GM12878 (cell line): ENCODE measurements around the gene KIAA0825. TPM values are rescaled to one million over a fixed set of nuclear protein-coding genes. Genes with fewer than 3 reads are reported as not detected.

Experiments used
- ATAC-seq: fragments of 200-7000 bp; cut with Tn5 transposase; 3 replicates; pipeline ENCODE4 v1.9.1; 2020; ENCODE audit warnings: mild to moderate bottlenecking, moderate library complexity
- BruUV-seq: library from RNA; stranded (reverse); fragments of 400-500 nt; replicated peaks from 2 replicates; lab custom pipeline; 2021; lab: Mats Ljungman, UMichigan
- CTCF ChIA-PET: fragments of 300-600 bp; sonication (Branson Sonifier 250); formaldehyde crosslinking; extraction: SDS; loops from one replicate; lab custom pipeline; 2021; ENCODE audit warnings: inconsistent platforms; lab: Yijun Ruan, JAX
- POLR2A ChIA-PET: fragments of 350-600 bp; formaldehyde crosslinking; extraction: SDS; loops from one replicate; lab custom pipeline; 2021; ENCODE audit warnings: inconsistent platforms; lab: Charles Lee
- RAD21 ChIA-PET: fragments of 300-600 bp; sonication (Branson Sonifier 250); formaldehyde crosslinking; loops from one replicate; lab custom pipeline; 2023; ENCODE audit warnings: antibody characterized with exemption; ENCODE audit not compliant: unreplicated experiment; lab: Charles Lee
- SMC1A ChIA-PET: fragments of 300-600 bp; sonication (Branson Sonifier 250); formaldehyde crosslinking; loops from one replicate; lab custom pipeline; 2023; ENCODE audit not compliant: unreplicated experiment, uncharacterized antibody; lab: Charles Lee
- DNase-seq: peaks from one replicate; pipeline ENCODE4 v3.0.0-alpha.2; 2011; ENCODE audit warnings: low read depth, low spot score
- FAIRE-seq: peaks from 3 replicates; lab custom pipeline; 2011; peaks lifted over from hg19 to GRCh38; lab: Jason Lieb, UNC
- H2AFZ ChIP-seq: 2 replicates; pipeline ENCODE4 v1.6.0; 2011; ENCODE audit warnings: low read depth, low read length, control low read depth; ENCODE audit not compliant: control insufficient read depth
- H3K27ac ChIP-seq: 2 replicates; pipeline ENCODE4 v1.5.1; 2011; ENCODE audit warnings: control low read depth; ENCODE audit not compliant: control insufficient read depth, insufficient read depth
- H3K27me3 ChIP-seq, 2 experiments: replicated peaks in 1 of 2; 2 replicates each; pipeline versions ENCODE4 v1.6.0 to v1.6.1; 2011; ENCODE audit warnings: low read length in 1 of 2; ENCODE audit not compliant: control insufficient read depth in 2 of 2, insufficient read depth in 2 of 2
- H3K36me3 ChIP-seq, 2 experiments: 2 replicates each; pipeline ENCODE4 v1.5.1; 2011; ENCODE audit warnings: low read length in 1 of 2; ENCODE audit not compliant: control insufficient read depth in 2 of 2, insufficient read depth in 2 of 2
- H3K4me1 ChIP-seq: 2 replicates; pipeline ENCODE4 v1.6.1; 2011; ENCODE audit warnings: mild to moderate bottlenecking, low read length, moderate library complexity, mixed read lengths; ENCODE audit not compliant: control insufficient read depth, insufficient read depth
- H3K4me2 ChIP-seq: 2 replicates; pipeline ENCODE4 v1.6.0; 2011; ENCODE audit warnings: control low read depth; ENCODE audit not compliant: control insufficient read depth, insufficient read depth
- H3K4me3 ChIP-seq: fragments of 200-600 bp; sonication (generic); 2 replicates; pipeline ENCODE4 v1.5.1; 2016
- H3K79me2 ChIP-seq: 2 replicates; pipeline ENCODE4 v1.6.0; 2011; ENCODE audit warnings: low read length; ENCODE audit not compliant: control insufficient read depth, insufficient read depth
- H3K9ac ChIP-seq: 2 replicates; pipeline ENCODE4 v1.8.0; 2011; ENCODE audit warnings: low read length, control low read depth, mixed read lengths; ENCODE audit not compliant: control insufficient read depth, insufficient read depth
- H3K9me3 ChIP-seq: replicated peaks from 3 replicates; pipeline ENCODE4 v1.5.1; 2011; ENCODE audit warnings: mild to moderate bottlenecking, low read length; ENCODE audit not compliant: control insufficient read depth, insufficient read depth
- H4K20me1 ChIP-seq: 2 replicates; pipeline ENCODE4 v1.6.0; 2011; ENCODE audit not compliant: control insufficient read depth, insufficient read depth
- BRCA1 ChIP-seq: IDR thresholded peaks from 2 replicates; pipeline ENCODE4 v1.6.1; 2011; ENCODE audit warnings: low read depth, low read length, improper control_type of control experiment
- MYB ChIP-seq: fragments of 150-350 bp; IDR thresholded peaks from 2 replicates; pipeline ENCODE4 v1.6.1; 2014; ENCODE audit warnings: mild to moderate bottlenecking, low read depth, low read length, borderline replicate concordance
- PML ChIP-seq: IDR thresholded peaks from 2 replicates; pipeline ENCODE4 v1.6.1; 2012; ENCODE audit warnings: low read length, inconsistent platforms
- SIX5 ChIP-seq: IDR thresholded peaks from 2 replicates; pipeline ENCODE4 v1.6.1; 2011; ENCODE audit warnings: mild to moderate bottlenecking, low read depth, low read length, moderate library complexity; ENCODE audit not compliant: severe bottlenecking
- ZNF217 ChIP-seq: fragments of 450-650 bp; IDR thresholded peaks from 2 replicates; pipeline ENCODE4 v1.6.1; 2017; ENCODE audit warnings: antibody characterized with exemption, mild to moderate bottlenecking
- ZNF274 ChIP-seq: IDR thresholded peaks from one replicate; pipeline ENCODE4 v1.8.0; 2011; ENCODE audit not compliant: insufficient read length, insufficient read depth
- WGBS: methylation state at CpG from one replicate; pipeline ENCODE4 v1.1.6; 2016; ENCODE audit warnings: low lambda C conversion rate; ENCODE audit not compliant: insufficient replicate concordance, insufficient coverage; ENCODE audit errors: missing lambda C conversion rate; 5-methylcytosine and 5-hydroxymethylcytosine counted together
- in situ Hi-C: fragments of 300-500 bp; cut with MboI; formaldehyde crosslinking; loops from 9 replicates; pipeline ENCODE4 v1.14.3; 2018; ENCODE audit warnings: mixed read lengths
- intact Hi-C: fragments of 100-400 bp; cut with micrococcal nuclease; formaldehyde crosslinking; loops from one replicate; pipeline ENCODE4 v1.14.2; 2022; ENCODE audit not compliant: unreplicated experiment
- polyA plus RNA-seq, 11 experiments: library from polyadenylated mRNA; depleted of rRNA in 4 of 11; unstranded in 6 of 11; stranded (reverse) in 5 of 11; fragments of >200 nt; fragmentation: Nextera tagmentation in 4 of 11; fragmentation: Illumina TruSeq in 1 of 11; extraction: Ambion mirVana in 4 of 11; extraction: Trizol in 1 of 11; gene quantifications; 1 replicate in 1 of 11; 2 replicates in 10 of 11; pipeline versions ENCODE4 v1.2.1 to v1.2.3, GENCODE V29; 2011 to 2016; ENCODE audit warnings: inconsistent platforms in 2 of 11, missing spikeins in 2 of 11, low read depth in 1 of 11
- total RNA-seq, 4 experiments: library from RNA; depleted of rRNA in 3 of 4; stranded (reverse); fragments of >200 nt in 3 of 4; fragmentation: Illumina TruSeq in 1 of 4; extraction: Trizol in 1 of 4; gene quantifications; 2 replicates each; pipeline versions ENCODE4 v1.2.1 to v1.2.3, GENCODE V29; 2013 to 2021

The KIAA0825 gene
- total and polyA plus RNA-seq, 10 of the 15 experiments (the other 5 are each of a cell fraction or from before 2014, with no cell fraction given), result 0.55 to 1.9 (median 1.5) TPM

GRCh38 chr5:94508461-94509148 is 109.8 kb downstream of the KIAA0825 start:
- no TSS peak for BruUV-seq
- DNase-seq (no peak), ATAC-seq (no peak), FAIRE-seq (no peak)
- TF ChIP-seq ZNF217, result no peak
- TF ChIP-seq BRCA1, result no peak
- TF ChIP-seq PML, result no peak
- no peak for TF ChIP-seq MYB
- no peak for TF ChIP-seq SIX5
- TF ChIP-seq ZNF274, result no peak
- Histone ChIP-seq H3K9ac (no peak overlapping the region), H3K27ac (no peak overlapping the region), H2AFZ (no peak overlapping the region), H3K27me3 (no peaks in the 10 kb centered on the region), H3K4me2 (no peak overlapping the region), H3K36me3 (no peaks in the 10 kb centered on the region), H4K20me1 (no peaks in the 10 kb centered on the region), H3K79me2 (no peaks in the 10 kb centered on the region), H3K4me1 (no peaks in the 10 kb centered on the region), H3K9me3 (no peaks in the 10 kb centered on the region), H3K4me3 (no peak overlapping the region)
- ChIA-PET CTCF (interaction anchor here (0.5 to 1.6 kb wide), 2 partner anchors 16 to 25 kb away, joined by 5 read pairs; no protein-coding TSS in a partner anchor), RAD21 (interaction anchor here (1.4 kb wide), 1 partner anchor 11 kb away, joined by 5 read pairs; no protein-coding TSS in a partner anchor), SMC1A (interaction anchor here (1.0 kb wide), 1 partner anchor 18 kb away, joined by 3 read pairs; no protein-coding TSS in a partner anchor), POLR2A (no interaction called here)
- intact Hi-C loops, result no loop called here
- 51% methylated on average over 4 of the region's 4 CpGs for WGBS
- in situ Hi-C loops, result no loop called here
